Neuronal stem cell (in vitro differentiated cells): ENCODE measurements around the gene AS3MT.

ENCODE experiments used
- DNase-seq: peaks from one replicate; pipeline ENCODE4 v3.0.0-alpha.2; 2013; ENCODE audit warnings: low spot score
- H2AFZ ChIP-seq: one replicate; pipeline ENCODE4 v1.6.1; 2013; ENCODE audit warnings: mild to moderate bottlenecking, low read length, inconsistent platforms
- H2AK5ac ChIP-seq: 2 replicates; pipeline ENCODE4 v1.6.1; 2013; ENCODE audit warnings: low read depth, mild to moderate bottlenecking, inconsistent platforms, low read length, moderate library complexity, mixed read lengths
- H2BK120ac ChIP-seq: 2 replicates; pipeline ENCODE4 v1.6.1; 2013; ENCODE audit warnings: low read depth, mild to moderate bottlenecking, inconsistent platforms, low read length, moderate library complexity, mixed read lengths
- H2BK12ac ChIP-seq: one replicate; pipeline ENCODE4 v1.6.1; 2013; ENCODE audit warnings: low read length, inconsistent platforms
- H2BK15ac ChIP-seq: 2 replicates; pipeline ENCODE4 v1.6.1; 2013; ENCODE audit warnings: mild to moderate bottlenecking, low read length, inconsistent platforms, mixed read lengths
- H2BK5ac ChIP-seq: one replicate; pipeline ENCODE4 v1.6.1; 2013; ENCODE audit warnings: inconsistent platforms, mild to moderate bottlenecking, low read length, moderate library complexity
- H3K14ac ChIP-seq: one replicate; pipeline ENCODE4 v1.6.1; 2013; ENCODE audit warnings: low read length, inconsistent platforms
- H3K18ac ChIP-seq: 2 replicates; pipeline ENCODE4 v1.6.1; 2013; ENCODE audit warnings: low read length, inconsistent platforms
- H3K23ac ChIP-seq: 2 replicates; pipeline ENCODE4 v1.6.1; 2013; ENCODE audit warnings: low read depth, mild to moderate bottlenecking, mixed read lengths, low read length, inconsistent platforms; ENCODE audit not compliant: poor library complexity
- H3K27ac ChIP-seq: replicated peaks from 3 replicates; pipeline ENCODE4 v1.5.1; 2013; ENCODE audit warnings: low read length, inconsistent platforms
- H3K27me3 ChIP-seq, 3 experiments: 2 replicates each; pipeline ENCODE4 v1.6.1; 2013; ENCODE audit warnings: low read length in 3 of 3, mild to moderate bottlenecking in 2 of 3, inconsistent platforms in 1 of 3, low read depth in 1 of 3, mixed read lengths in 1 of 3, moderate library complexity in 1 of 3; ENCODE audit not compliant: control insufficient read depth in 3 of 3, insufficient read depth in 3 of 3
- H3K36me3 ChIP-seq, 2 donors: replicated peaks in 1 of 2; 2 replicates each; pipeline ENCODE4 v1.6.1; 2013; ENCODE audit warnings: low read length in 2 of 2; ENCODE audit not compliant: control insufficient read depth in 2 of 2, insufficient read depth in 2 of 2
- H3K4ac ChIP-seq: 2 replicates; pipeline ENCODE4 v1.6.1; 2013; ENCODE audit warnings: inconsistent platforms, mild to moderate bottlenecking, low read length, moderate library complexity
- H3K4me1 ChIP-seq, 2 donors: 1 replicate in 1 of 2; 2 replicates in 1 of 2; pipeline ENCODE4 v1.6.1; 2013; ENCODE audit warnings: low read length in 2 of 2, low read depth in 1 of 2; ENCODE audit not compliant: control insufficient read depth in 2 of 2, insufficient read depth in 1 of 2
- H3K4me2 ChIP-seq: one replicate; pipeline ENCODE4 v1.6.1; 2013; ENCODE audit warnings: mild to moderate bottlenecking, low read length, inconsistent platforms; ENCODE audit not compliant: insufficient read depth, poor library complexity, severe bottlenecking
- H3K4me3 ChIP-seq, 2 donors: 2 replicates each; pipeline ENCODE4 v1.5.1; 2013; ENCODE audit warnings: low read length in 2 of 2, mild to moderate bottlenecking in 2 of 2, inconsistent platforms in 1 of 2, moderate library complexity in 1 of 2
- H3K79me1 ChIP-seq: one replicate; pipeline ENCODE4 v1.6.1; 2013; ENCODE audit warnings: low read depth, mild to moderate bottlenecking, inconsistent platforms, low read length, moderate library complexity
- H3K9ac ChIP-seq: one replicate; pipeline ENCODE4 v1.6.1; 2013; ENCODE audit warnings: mild to moderate bottlenecking, low read depth, low read length, inconsistent platforms; ENCODE audit not compliant: poor library complexity
- H3K9me3 ChIP-seq, 2 donors: replicated peaks in 1 of 2; 2 replicates each; pipeline versions ENCODE3 to v1.6.1; 2013; ENCODE audit warnings: low read length in 2 of 2, mild to moderate bottlenecking in 2 of 2, inconsistent platforms in 1 of 2, low read depth in 1 of 2, mixed read lengths in 1 of 2, moderate library complexity in 1 of 2; ENCODE audit not compliant: control insufficient read depth in 2 of 2, insufficient read depth in 1 of 2
- H4K8ac ChIP-seq: one replicate; pipeline ENCODE4 v1.6.1; 2013; ENCODE audit warnings: low read depth, mild to moderate bottlenecking, inconsistent platforms, low read length, moderate library complexity
- H4K91ac ChIP-seq: one replicate; pipeline ENCODE4 v1.6.1; 2013; ENCODE audit warnings: low read length, low read depth, mild to moderate bottlenecking, inconsistent platforms; ENCODE audit not compliant: poor library complexity
- WGBS, 2 donors: extraction: QIAGEN DNeasy Blood & Tissue Kit; methylation state at CpG; one replicate each; pipeline ENCODE4 v1.1.7; 2013; ENCODE audit warnings: missing lambda C conversion rate in 2 of 2, mixed read lengths in 1 of 2; ENCODE audit not compliant: insufficient read length in 2 of 2, insufficient replicate concordance in 1 of 2; ENCODE audit errors: extremely low coverage in 2 of 2; 5-methylcytosine and 5-hydroxymethylcytosine counted together

The AS3MT gene

DNA sequence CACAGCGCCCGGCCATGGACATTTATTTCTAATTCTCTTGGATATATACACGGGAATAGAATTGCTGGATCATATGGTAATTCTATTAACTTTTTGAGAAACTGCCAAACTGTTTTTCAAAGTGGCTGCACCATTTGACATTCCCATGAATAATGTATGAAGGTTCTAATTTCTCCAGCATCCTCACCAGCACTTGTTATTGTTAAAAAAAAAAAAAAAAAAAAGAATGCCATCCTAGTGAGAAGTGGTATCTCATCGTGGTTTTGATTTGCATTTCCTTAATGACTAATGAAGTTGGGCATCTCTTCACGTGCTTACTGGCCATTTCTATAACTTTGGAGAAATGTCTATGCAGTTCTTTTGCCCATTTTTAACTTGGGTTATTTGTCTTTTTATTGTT, 62.4 kb downstream of the AS3MT start:
- DNase-seq, result no peak
- Histone ChIP-seq H3K4ac (no peak overlapping the region), H3K18ac (no peak overlapping the region), H3K9ac (no peak overlapping the region), H3K23ac (no peak overlapping the region), H3K4me2 (no peak overlapping the region), H3K36me3 (peaks cover 0 to 3% of the 10 kb centered on the region in 2 donors), H2AFZ (no peak overlapping the region), H2AK5ac (no peak overlapping the region), H3K14ac (no peak overlapping the region), H2BK15ac (no peak overlapping the region), H4K8ac (no peak overlapping the region), H2BK5ac (no peak overlapping the region), H3K4me3 (no peak overlapping the region), H3K79me1 (no peaks in the 10 kb centered on the region), H3K27ac (no peak overlapping the region), H4K91ac (no peak overlapping the region), H3K9me3 (peaks cover 0 to 11% of the 10 kb centered on the region in 2 donors), H3K27me3 (no peaks in the 10 kb centered on the region), H3K4me1 (no peaks in the 10 kb centered on the region), H2BK120ac (no peak overlapping the region), H2BK12ac (no peak overlapping the region)
- no CpG with 5 or more reads among the region's 5 CpGs for WGBS, 2 donors

DNA sequence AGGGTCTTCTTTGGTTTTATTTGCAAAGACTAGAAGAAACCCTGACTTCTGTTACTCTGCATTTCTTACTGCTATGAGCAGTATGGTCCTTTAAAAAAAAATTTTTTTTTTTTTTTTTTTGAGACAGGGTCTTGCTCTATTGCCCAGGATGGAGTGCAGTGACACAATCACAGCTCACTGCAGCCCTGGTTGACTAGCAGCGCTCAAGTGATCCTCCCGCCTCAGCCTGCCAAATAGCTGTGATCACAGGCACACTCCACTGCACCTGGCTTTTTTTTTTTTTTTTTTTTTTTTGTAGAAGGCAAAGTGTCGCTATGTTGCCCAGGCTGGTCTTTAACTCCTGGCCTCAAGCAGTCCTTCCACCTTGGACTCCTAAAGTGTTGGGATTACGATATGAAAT, 66.2 kb downstream of the AS3MT start:
- H3K23ac ChIP-seq, result no peak overlapping the region
- no peak overlapping the region for H3K4me3 ChIP-seq
- WGBS, 2 donors, result no CpG with 5 or more reads among the region's 4 CpGs
- H4K91ac ChIP-seq, result no peak overlapping the region
- no peak overlapping the region for H3K14ac ChIP-seq
- no peak for DNase-seq
- no peak overlapping the region for H3K4ac ChIP-seq
- no peak overlapping the region for H2BK12ac ChIP-seq
- H3K27me3 ChIP-seq, result no peaks in the 10 kb centered on the region
- no peaks in the 10 kb centered on the region for H3K4me1 ChIP-seq
- H3K9me3 ChIP-seq, result peaks cover 0 to 8% of the 10 kb centered on the region in 2 donors
- H2AK5ac ChIP-seq, result no peak overlapping the region
- no peak overlapping the region for H3K27ac ChIP-seq
- H3K18ac ChIP-seq, result no peak overlapping the region
- no peaks in the 10 kb centered on the region for H3K79me1 ChIP-seq
- H3K4me2 ChIP-seq, result no peak overlapping the region
- H2BK15ac ChIP-seq, result no peak overlapping the region
- no peaks in the 10 kb centered on the region for H3K36me3 ChIP-seq
- no peak overlapping the region for H3K9ac ChIP-seq
- H4K8ac ChIP-seq, result no peak overlapping the region
- H2BK5ac ChIP-seq, result no peak overlapping the region
- no peak overlapping the region for H2BK120ac ChIP-seq
- no peak overlapping the region for H2AFZ ChIP-seq

DNA sequence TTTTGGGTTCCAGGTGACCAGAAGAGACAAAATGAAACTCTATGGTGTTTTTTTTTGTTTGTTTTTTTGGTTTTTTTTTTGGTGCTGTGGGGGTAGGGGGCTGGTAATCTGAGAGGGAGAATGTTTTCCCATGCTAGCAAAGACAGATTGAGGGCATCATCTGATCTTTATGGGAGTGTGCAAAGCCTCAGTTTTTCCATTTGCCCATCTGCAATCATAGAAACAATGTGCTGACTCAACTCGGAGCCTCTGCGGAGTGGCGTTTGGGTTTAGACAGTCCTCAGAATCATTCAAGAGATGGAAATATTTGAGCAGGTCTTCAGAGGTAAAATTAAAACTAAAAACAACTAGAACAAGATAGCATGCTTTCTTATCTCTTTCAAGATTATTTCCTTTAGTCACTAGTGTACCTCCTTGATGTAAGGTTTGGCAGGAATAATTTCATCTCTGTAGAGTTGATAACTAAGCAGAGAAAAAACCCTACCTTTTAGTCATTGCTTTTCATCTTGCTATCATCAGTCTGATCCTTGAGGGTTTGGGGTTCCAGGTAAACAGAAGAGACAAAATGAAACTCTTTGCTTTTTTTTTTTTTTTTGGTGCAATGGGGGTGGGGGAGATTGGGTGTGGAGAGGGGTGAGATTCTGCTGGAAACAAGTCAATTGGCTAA, 66.8 kb downstream of the AS3MT start:
- no peak overlapping the region for H2AK5ac ChIP-seq
- H3K23ac ChIP-seq, result no peak overlapping the region
- peaks cover 0 to 7% of the 10 kb centered on the region in 2 donors for H3K9me3 ChIP-seq
- H3K14ac ChIP-seq, result no peak overlapping the region
- no peak overlapping the region for H2BK5ac ChIP-seq
- no peak for DNase-seq
- no peak overlapping the region for H3K4ac ChIP-seq
- no peak overlapping the region for H4K91ac ChIP-seq
- no peak overlapping the region for H3K27ac ChIP-seq
- no peaks in the 10 kb centered on the region for H3K79me1 ChIP-seq
- no peak overlapping the region for H3K18ac ChIP-seq
- H3K4me3 ChIP-seq, result no peak overlapping the region
- H2AFZ ChIP-seq, result no peak overlapping the region
- H2BK12ac ChIP-seq, result no peak overlapping the region
- H2BK15ac ChIP-seq, result no peak overlapping the region
- no peaks in the 10 kb centered on the region for H3K4me1 ChIP-seq
- no peak overlapping the region for H2BK120ac ChIP-seq
- H4K8ac ChIP-seq, result no peak overlapping the region
- no peak overlapping the region for H3K4me2 ChIP-seq
- WGBS, 2 donors, result no CpG with 5 or more reads among the region's 3 CpGs
- H3K27me3 ChIP-seq, result no peaks in the 10 kb centered on the region
- no peak overlapping the region for H3K9ac ChIP-seq
- H3K36me3 ChIP-seq, result no peaks in the 10 kb centered on the region

DNA sequence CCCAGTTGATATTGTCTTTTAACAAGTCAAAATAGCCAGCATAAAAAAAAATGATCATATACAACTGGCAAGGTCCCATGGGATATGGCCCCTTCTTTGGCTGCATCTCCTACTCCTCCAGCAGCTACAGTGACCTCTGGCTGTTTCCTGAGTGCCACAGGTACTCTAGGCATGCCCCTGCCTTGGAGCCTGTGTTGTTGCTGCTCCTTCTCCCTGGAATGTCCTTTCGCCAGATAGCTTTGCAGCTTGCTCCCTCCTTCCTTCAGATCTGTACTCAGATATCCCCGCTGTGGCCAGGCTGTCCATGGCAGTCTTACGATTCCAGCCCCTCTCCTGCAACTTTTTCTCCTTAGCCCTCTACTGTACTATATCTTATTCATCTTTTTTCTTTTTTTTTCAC, 72.1 kb downstream of the AS3MT start:
- H3K4ac ChIP-seq, result no peak overlapping the region
- H3K36me3 ChIP-seq, result no peaks in the 10 kb centered on the region
- H3K4me1 ChIP-seq, result peaks cover 0 to 5% of the 10 kb centered on the region in 2 donors
- H3K14ac ChIP-seq, result no peak overlapping the region
- no peak overlapping the region for H3K9ac ChIP-seq
- H2BK5ac ChIP-seq, result no peak overlapping the region
- no peak overlapping the region for H2BK12ac ChIP-seq
- no peak overlapping the region for H4K8ac ChIP-seq
- no peak overlapping the region for H2BK15ac ChIP-seq
- WGBS, 2 donors, result no CpG with 5 or more reads among the region's 3 CpGs
- DNase-seq, result no peak
- no peak overlapping the region for H2AFZ ChIP-seq
- no peaks in the 10 kb centered on the region for H3K27me3 ChIP-seq
- H3K4me2 ChIP-seq, result no peak overlapping the region
- H4K91ac ChIP-seq, result no peak overlapping the region
- H2BK120ac ChIP-seq, result no peak overlapping the region
- no peaks in the 10 kb centered on the region for H3K9me3 ChIP-seq
- no peak overlapping the region for H3K18ac ChIP-seq
- H3K27ac ChIP-seq, result no peak overlapping the region
- H3K4me3 ChIP-seq, result no peak overlapping the region
- no peak overlapping the region for H2AK5ac ChIP-seq
- H3K79me1 ChIP-seq, result no peaks in the 10 kb centered on the region
- H3K23ac ChIP-seq, result no peak overlapping the region
